HG03469 (cell line): ENCODE measurements around the gene TRIM7.
"Not testable (repeated sequence)": the region's sequence is repeated elsewhere in the genome, so short reads cannot be mapped to it uniquely, and the experiment has no call there.

Experiments used
- ATAC-seq: cut with Tn5 transposase; IDR thresholded peaks from one replicate; pipeline ENCODE4 v1.9.1; 2021; ENCODE audit warnings: mild to moderate bottlenecking, moderate library complexity, moderate number of reproducible peaks; ENCODE audit not compliant: unreplicated experiment

The TRIM7 gene

DNA sequence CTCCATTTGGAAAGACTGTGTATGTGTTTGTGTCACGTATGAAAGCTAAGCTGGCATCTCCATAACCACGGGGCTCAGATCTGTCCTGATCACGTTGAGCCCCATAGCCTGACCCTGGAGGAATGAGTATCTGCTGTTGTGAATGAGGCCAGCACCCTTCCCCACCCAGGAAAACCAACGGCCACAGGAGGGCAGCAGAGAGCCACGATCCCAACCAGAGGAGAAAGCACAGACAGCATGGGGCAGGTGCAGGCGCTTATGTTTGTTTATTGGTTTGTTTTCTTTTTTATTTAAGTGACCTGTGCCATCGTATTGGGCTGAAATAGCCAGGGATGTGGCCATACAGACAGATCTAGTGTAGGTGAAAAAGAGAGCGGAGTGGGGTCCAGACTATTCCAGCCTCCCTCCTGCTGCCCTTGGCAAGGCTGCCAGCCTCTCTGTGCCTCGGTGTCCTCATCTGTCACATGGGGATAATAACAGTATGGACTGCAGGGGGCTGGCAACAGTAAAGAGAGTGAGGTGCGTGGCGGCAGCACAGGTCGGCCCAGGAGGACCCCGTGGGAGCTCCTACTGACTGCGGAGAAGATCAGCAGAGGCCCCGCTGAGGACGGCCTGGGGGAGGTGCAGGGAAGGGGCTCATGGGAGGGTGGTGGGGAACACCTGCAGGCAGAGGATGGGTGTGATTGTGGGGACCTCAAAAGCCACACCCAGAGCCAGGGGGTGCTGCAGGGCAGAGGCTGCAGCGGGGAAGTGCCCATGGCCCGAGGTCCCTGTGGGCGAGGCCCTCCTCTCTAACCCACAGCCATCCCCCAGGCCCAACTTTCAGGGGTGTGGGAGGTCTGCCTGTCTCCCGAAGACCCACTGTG is 45.5 kb downstream of the TRIM7 start:
- ATAC-seq: peak; percentile 49

DNA sequence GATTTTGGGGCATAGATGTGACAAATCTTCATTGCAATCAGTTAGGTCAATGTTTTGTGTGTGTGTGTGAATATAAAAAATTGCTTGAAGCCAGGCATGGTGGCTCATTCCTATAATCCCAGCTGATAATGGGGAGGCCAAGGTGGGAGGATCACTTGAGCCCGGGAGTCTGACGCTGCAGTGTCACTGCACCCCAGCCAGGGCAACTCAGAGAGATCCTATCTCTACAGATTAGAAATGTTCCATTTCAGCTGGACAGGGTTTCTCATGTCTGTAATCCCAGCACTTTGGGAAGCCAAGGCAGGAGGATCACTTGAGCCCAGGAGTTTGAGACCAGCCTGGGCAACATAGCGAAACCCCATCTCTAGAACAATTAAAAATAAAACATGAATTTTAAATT is 46.1 kb downstream of the TRIM7 start:
- ATAC-seq: no peak

DNA sequence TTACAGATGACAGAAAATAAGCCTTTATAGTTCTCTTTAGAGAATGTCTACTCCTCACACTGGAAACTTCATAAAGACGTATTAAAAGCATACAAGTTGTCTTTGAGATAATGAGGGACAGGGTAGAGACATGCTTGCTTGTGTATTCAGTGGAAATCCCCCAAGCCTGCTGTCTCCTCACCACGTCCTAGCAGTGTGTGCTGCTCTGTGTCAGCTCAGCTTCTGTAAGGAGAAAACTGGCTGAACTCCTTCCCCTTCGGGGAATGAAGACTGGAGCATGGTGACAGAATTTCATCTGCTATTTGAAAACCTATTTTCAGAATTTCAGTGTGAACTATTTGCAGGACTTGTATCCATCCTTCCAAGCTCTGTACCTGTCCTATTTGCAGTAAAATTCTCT is 48.2 kb downstream of the TRIM7 start:
- ATAC-seq: no peak

DNA sequence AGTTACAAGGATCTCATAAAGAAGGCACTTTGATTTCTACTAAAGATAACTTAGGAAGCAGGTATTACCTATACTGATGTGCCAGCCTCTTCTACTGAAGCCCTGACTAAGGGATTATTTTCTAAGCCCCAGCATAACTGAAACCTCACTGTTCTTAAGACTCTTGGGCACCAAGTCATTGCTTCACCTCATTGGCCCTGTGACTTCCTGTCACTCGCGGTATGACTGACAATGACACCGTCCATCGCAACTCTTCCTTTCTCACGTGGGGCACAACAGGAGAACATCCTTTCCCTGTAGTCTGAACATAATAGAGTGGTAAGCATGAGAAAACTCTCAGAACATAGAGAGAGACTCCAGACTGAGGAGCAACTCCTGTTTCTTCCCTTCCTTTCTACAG is 51.2 kb downstream of the TRIM7 start:
- ATAC-seq: no peak

DNA sequence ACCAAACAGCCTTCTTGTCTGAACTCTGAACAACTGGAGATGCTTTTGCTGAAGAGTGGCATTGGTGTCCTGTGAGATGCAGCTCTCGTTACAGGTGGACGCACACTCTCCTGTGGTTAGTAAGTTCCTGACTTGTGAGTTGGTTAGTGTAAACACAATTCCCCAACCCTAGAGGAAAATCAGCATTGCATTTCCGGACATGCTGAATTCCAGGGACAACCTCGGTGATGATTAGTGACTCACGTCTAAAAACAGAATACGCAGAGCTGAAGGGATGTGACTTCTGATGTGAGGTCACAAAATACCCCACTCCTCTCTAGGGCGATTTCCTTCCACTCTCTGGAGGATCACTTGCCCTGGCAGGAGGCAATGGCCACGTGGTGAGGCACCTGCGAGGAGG is 52.6 kb downstream of the TRIM7 start:
- no peak for ATAC-seq

DNA sequence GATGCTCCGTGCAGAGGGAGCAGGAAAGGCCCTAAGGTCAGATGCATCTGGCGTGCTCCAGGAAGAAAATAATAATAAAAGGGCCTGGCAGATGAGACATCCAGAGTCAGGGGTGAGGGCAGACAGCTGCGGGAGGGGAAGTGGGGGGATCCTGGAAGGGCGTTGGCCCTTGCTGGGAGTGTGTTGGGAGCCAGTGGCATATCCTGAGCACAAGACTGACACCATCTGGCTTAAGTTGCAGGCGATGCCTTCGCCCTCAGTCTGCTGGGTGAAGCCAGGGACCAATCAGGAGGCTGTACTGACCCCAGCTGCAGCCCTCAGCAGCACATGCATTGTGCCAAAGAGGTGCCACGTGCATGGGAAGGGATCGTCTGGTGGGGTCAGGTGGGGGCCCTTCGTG is 53.9 kb downstream of the TRIM7 start:
- no peak for ATAC-seq

DNA sequence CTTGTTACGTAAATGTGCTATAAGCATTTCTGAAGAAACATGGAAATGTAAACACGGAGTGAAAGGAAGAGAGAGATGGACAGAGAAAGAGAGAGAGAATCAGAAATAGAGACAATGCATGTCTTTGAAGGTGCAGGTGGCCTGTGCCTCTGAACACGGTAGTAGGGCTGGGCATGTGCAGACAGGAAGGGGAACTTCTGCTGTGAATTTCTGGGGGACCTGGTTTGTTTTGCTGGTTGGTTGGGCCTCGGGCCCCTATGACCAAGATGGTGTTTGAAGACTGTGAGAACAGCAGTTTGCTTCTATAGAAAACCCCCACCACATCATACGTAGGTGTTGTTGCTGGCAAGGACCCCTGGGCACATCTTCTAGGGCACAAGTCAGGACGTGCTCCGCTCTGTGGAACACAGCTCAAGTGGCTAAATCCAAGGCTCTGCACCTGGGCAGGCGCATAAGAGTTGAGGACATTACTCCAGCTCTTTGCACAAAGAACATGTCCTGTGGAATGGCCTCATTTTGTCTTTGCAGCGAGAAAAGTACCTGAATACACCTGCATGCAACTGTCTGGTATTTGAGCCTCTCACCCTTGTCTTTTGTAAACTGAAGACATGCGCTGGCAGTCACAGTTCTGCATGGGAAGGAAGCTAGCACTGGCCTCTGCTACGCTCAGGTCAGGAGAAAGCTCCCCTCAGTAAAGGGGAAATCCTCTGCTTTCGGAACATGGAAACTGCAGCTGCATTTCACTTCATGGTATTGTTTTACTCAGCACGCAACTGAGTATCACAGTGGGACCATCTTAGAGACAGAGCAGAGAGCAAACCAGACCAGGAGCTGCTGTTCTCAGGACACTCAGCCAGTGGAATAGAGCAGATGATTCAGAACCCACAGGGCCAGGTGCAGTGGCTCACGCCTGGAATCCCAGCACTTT is 54.9 kb downstream of the TRIM7 start:
- ATAC-seq: no peak

DNA sequence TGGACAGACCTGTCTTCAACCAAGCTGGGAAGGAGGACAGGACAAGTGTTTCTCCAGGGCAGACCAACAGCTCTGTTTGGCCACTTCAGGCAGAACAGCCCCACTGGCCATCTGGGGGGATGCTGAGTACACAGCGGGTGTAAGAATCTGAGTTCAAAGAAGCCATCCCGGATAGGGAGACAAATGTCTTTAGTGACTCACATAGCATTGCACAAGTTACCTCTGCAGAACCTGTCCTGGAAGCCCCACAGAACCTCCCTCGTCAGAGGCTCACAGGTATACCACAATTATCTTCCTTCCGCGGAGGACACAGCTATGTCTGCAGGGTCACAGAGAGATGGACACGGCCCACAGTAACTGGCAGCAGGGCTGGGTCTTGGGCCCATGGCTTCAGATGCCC is 55.6 kb downstream of the TRIM7 start:
- ATAC-seq: no peak

DNA sequence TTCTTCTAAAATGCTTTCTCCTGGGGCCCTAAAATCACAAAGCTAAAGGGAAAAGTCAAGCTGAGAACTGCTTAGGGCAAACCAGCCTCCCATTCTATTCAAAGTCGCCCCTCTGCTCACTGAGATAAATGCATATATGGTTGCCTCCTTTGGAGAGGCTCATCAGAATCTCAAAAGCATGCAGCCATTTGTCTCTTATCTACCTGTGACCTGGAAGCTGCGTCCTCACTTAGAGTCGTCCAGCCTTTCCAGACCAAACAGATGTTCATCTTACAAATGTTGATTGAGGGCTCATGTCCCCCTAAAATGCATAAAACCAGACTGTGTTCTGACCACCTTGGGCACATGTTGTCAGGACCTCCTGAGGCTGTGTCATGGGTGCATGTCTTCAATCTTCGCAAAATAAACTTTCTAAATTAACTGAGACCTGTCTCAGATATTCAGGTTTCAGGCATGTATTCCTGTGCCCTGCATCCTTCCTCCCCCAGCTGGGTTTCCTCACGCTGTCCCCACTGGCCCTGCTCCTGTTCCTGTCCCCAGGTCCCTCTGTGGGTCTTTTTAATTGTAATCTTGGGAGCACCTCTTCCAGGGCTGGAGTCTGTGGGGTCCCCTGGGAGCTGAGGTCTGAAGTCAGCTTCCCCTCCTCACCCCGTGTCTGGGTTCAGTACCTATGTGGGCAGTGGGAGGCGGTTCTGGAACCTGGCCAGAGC is 57.9 kb downstream of the TRIM7 start, which contains the start of gene OR2V2:
Gene OR2V2, plus strand, starts transcription at position 660 of the 710 bp plus-strand sequence. CDS start 7,357 bp downstream, outside the sequence.
- ATAC-seq: not testable (repeated sequence)

DNA sequence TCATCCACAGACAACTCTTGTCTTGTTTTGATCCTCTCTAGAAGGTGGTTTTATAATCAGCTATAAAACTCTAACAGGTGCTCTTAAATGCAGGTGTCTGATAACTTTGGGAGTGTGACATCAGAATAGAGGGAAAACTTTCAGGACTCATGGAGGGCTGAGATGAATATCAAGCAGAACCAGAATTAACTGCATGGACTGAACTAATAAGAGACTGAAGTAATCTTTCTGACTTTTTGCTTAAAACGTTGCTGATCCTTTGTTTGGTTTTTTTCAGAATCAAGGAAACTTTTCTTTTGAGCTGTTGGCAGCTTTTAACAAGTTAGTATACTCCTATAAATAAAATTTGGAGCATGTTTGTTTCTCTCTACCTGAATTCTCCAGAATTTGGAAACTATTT is 59.9 kb downstream of the TRIM7 start:
- no peak for ATAC-seq
